Measurements from ENCODE around the gene GPR146.
A peak's percentile ranks its signal among the peaks of the same experiment; 100 is the strongest.

The GPR146 gene

DNA sequence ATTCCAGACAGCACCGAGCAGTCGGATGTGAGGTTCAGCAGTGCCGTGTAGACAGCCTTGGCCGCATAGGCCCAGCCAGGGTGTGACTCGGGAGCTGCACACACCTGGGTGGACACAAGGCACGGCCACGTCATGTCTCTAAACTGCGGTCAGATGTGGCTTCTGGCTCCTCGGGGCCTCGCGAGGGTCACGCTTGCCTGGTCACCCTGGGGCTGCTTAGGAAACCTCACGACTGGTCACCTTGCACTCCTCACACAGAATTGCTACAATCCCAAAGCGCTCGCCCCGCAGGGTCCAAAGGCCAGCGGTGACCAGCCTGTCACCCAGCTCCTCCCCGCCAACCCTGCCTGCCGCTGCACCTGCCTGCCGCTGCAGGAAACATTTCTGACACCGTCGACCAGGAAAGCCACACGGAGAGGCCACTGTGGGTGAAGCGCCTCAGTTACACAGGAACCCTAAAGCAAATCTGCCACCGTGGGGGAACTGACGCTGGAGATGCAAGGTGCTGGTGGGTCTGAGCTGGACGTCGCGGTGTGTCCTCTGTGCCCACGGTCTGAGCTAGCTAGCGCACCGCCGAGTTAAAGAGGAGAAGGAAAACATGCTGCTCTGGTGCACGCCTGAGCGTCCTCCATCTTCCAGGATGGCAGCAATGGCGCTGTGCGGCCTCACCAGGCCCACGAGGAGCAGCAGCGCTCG, 48.6 kb downstream of the GPR146 start:
- DNase-seq (ENCODE audit: low spot score), result peak; percentile 86

DNA sequence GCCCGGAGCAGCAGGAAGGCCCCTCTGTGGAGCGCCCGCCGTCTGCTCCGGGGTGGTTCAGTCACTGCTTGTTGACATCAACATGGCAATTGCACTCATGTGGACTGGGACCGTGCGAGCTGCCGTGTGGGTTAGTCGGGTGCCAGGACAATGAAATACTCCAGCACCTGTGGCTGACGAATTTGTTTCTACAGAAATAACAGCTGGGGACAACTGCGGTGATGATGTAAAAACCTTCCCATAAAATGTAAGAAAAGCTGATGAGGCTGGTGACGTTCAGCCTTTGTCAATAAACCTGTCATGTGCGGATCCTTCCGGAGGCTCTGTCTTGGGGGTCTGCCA, 49.1 kb downstream of the GPR146 start:
- no peak for DNase-seq (ENCODE audit: low spot score)

DNA sequence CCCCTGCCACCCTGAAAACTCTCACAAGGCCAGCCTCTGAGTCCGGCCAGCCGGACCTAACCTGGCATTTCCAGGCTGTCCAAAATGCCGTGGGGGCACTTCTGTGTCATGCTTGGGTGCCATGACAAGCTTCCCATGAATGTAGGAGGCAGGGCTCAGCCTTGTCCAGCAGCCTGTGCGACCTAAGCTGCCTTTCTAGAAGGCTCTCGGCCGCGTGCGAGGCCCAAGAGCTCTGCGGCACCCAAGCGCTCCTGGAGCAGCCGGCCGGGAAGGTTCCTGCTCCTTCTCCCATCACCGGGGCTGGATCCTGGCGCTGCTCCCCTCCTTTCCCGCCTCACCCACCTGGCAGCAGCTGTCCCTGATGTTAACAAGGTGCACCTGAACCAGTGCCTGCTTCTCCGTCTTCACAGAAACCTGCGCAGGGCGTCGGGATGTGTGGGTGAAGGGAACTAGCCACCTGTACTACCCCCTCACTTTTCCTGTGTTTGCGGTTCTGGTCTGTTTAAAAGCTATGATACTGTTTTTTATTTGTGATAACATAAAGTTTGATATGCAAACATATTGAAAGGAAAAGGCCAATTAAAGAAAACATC, 49.7 kb downstream of the GPR146 start:
- DNase-seq (ENCODE audit: low spot score), result no peak

DNA sequence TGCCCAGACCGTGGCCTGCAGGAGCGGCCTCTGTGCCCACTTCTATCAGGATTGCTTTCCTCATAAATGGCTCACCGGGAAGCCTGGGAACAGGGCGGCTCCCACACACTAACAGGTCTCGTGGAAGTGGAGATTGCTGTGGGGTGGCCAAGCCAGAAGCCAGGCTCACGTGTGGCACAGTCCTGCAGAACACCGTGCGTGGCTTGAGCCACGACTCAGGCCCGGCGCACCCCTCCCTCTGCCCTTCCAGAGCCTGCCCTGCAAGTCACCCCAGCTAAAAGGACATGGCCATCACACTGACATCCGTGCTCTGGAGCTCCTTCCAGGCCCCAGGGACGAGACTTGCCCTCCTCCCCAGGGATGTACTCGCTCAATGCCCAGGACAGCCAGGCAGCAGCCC, 50.5 kb downstream of the GPR146 start:
- DNase-seq (ENCODE audit: low spot score), result no peak

DNA sequence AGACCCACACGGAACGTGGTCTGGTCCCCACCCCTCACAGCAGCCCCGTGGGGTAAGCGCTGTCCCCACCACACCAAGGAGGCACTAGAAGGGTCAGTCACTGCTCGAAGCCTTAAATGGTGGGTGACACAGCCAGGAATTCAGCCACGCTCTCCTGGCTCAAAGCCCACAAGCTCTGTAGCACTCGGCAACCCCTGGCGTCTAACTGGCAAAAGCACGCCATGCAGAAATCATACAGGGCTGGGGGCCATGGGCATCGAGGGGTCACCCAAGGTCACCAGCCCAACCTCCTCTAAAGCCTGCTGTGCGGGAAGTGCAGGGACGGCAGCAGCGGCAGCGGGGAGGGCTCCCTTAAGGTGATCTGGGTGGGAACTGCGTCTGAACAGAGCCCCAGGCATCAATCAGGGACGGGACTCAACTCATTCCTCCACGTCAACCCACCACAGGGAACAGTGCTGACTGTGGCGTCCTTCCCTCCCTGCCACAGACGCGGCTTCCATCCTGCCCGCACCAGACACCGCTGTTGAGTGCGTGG, 51.3 kb downstream of the GPR146 start:
- DNase-seq (ENCODE audit: low spot score), result no peak

DNA sequence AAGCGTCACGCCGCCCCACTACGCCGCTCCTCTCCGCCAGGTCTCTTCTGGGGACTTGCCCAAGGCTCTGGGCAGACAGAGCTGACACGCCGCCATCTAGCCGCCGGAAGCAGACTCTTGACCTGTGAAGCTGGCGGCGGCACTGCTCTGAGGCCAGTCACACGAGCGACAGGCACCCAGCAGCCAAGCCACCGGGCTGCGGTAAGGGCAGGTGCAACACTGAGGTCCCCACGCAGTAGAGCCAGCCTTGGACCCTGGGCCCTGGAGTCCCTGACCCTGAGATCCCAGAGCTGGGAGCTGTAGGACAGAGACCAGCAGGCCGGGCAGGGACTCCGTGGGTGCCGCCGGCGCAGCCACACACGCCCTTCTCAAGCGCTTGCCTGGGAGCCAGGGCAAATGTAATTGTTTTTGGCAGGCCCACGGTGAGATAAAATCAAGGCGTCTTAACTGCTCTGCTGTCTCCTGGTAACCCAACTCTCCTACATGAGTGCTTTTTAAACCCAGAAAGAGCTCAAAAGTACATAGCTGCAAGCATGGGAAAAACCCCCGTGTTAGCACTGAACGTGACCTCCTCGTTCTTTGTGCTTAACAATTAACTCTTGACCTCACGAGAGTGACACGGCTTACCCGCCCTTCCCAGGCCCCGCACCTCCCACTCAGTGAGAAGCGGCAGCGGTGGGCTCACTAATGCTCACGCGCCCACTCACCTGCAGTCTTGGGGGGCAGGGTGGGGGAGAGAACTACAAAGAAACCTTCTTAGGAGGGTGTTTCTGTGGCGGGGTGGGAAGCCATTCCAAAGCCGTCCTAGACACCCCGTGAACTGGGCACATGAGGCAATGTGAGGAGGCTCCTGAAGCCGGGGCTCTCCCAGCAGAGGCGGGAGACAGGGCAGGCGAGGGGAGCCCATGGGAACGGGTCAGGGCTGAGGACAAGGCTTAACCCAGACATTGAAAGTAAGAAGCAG, 52.1 kb downstream of the GPR146 start:
- DNase-seq (ENCODE audit: low spot score), result no peak

DNA sequence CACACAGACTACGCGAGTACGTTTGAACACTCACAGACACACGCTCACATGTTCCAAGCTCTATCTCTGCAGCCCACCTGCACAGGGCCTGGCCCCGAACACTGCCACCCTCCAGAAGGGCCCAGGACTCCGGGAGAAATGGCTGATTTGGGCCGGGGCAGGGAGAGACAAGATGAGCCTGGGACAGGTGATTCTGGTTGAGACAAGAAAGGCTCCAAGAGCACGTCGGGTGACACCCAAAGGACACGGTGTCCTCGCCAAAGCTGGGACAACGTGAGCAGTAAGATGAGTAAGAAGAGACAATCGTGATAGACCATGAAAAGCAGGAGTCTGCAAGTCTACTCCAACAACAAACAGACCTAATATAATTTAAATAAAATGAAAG, 52.8 kb downstream of the GPR146 start:
- DNase-seq (ENCODE audit: low spot score), result no peak

DNA sequence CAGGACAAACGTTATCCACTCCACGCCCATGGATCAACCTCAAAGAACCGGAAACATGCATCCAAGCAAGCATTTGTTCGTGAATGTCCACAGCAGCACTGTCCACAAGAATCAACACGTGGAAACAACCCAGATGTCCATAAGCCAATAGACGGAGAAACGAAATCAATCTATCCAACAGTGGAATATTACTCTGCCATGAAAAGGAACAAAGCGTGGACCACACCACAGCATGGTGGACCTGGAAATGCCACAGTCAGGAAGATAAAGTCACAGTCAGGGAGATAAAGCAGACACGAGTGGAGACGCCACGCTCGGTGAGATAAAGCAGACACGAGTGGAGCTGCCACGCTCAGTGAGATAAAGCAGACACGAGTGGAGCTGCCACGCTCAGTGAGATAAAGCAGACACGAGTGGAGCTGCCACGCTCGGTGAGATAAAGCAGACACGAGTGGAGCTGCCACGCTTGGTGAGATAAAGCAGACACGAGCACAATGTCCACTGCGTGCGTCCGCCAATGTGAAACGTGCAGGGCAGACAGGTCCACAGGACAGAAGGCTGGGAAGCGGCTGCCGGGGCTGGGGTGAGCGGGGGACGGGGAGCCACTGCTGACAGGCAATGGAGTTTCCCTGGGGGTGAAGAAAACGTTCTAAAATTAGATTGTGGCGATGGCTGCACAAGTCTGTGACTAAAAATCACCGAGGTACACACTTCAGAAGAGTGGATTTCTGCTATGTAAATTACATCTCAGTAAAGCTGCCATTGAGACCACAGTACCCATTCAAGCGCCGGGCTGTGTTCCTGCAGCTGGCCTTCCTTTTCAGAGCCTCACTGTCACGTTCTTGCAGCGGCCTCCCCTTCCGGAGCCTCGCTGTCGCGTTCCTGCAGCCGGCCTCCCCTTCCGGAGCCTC, 54.2 kb downstream of the GPR146 start:
- no peak for DNase-seq (ENCODE audit: low spot score)

DNA sequence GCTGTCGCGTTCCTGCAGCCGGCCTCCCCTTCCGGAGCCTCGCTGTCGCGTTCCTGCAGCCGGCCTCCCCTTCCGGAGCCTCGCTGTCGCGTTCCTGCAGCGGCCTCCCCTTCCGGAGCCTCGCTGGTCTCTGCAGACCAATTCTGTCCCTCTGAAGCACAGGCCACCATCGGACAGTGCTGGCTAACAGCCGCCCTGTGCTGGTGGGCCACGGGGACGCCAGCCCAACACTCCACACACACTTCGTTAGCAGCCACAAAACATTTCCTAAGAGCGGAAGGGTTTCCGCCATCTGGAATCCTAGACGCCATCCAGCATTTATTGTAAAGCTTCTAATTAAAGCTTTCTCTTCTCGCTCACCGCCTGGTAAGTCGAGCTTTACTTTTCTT, 54.8 kb downstream of the GPR146 start:
- DNase-seq (ENCODE audit: low spot score), result no peak

DNA sequence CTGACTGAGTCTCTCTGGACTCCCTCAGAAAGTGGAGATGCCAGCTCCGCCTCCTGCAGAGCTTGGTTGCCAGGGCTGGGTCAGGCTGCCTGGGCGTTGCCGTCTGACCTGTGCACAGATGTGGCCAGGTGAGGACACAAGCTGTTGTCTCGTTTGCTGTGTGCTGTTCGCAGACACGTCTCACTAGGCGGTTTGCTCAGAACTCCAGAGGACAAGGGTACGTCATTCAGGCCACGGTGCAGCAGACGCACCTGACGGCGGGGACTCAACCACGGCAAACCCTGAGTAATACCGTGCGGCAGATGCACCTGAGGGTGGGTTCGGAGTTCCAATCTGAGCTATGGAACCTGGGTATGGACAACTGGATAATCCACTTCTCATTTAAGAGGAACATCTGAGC, 55.3 kb downstream of the GPR146 start:
- DNase-seq (ENCODE audit: low spot score), result no peak

DNA sequence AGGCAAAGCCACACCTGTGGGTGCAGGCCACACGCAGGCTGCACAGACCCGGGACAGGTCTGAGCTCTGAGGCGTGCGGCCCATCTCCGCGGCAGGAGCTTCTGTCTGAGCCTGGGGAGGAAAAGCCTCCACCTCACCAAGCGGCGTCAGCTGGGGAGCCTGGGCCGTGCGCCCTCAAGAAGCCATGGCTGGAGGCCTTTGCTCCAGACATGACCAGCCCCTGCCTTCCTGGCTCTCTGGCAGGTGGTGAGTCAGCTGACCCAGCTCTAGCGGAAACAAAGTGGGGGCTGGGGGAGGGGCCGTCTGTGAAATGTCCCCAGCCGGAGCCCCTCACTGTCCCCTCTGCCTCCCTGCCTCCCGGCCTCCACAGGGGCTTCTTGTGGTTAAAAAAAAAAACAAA, 56.0 kb downstream of the GPR146 start:
- no peak for DNase-seq (ENCODE audit: low spot score)

DNA sequence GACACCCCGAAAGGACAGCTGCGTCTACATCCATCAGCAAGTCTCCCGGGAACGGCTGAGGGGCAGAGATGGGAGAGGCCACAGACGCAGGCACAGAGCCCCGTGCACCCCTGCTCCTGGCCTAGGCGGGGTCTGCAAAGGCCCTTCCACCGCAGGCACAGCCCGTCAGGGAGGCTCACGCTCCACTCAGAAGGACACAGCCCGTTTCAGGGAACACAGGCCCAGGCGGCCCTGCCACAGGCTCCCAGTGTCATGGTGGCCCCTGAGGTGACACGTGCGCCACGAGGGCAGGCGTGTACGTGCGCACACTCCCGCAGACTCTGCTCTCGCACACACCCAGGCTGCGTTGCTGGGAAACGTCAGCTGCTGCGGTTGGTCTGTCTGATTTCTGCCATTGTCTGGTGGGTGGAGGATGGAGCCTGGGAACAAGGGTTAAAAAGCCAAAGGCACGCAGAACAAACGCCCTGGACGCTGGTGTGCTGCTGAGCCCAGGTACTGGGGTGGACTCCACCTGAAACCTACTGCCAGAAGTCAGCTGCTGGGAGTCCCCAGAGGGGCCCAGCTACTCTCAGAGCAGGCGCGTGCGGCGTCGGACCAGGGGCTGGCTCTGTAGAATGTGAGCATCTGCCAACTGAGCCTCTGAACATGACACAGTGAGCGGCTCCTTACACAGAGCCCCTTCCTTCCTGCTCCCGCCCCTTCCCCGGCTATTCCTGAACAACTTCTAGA, 56.7 kb downstream of the GPR146 start:
- no peak for DNase-seq (ENCODE audit: low spot score)

DNA sequence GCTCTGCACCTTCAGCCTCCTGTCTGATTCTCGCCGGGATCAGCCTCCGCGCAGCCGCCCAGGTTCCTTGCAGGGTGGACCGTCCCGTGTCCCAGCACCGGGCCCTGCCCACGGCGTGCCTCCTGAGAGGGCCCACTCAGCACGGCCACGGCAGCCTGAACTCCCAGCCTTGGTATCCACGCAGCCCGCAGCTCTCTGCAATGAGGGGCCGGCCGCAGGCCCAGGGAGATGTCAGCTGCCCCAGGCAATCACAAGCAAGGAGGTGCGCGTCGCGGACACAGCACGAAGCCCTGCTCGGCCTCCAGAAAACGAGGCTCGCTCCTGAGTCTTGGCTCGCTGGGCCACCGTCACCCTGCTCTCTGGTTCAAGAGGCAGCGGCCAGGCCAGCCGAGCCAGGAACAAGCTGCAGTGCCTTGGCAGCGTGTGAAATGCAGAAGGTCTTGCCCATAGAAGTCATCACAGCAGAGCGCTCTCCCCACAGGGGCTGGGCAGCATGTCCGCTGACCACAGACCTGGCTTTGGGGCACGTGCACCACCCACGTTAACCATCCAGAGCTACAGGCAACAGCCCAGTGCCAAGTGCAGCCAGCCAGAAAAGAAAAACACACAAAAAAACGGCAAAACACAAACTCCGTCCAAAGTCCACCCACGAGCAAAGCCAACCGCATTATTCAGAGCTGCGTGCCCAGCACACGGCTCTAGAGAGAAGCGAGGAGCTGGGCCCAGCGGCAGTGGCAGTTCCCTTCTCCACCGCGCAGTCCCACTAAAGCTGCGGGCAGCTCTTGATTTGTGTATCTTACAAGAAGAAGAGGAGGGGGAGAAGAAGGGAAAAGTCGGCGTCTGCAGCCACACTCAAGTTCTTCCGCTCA, 57.5 kb downstream of the GPR146 start:
- peak; percentile 67 for DNase-seq (ENCODE audit: low spot score)

DNA sequence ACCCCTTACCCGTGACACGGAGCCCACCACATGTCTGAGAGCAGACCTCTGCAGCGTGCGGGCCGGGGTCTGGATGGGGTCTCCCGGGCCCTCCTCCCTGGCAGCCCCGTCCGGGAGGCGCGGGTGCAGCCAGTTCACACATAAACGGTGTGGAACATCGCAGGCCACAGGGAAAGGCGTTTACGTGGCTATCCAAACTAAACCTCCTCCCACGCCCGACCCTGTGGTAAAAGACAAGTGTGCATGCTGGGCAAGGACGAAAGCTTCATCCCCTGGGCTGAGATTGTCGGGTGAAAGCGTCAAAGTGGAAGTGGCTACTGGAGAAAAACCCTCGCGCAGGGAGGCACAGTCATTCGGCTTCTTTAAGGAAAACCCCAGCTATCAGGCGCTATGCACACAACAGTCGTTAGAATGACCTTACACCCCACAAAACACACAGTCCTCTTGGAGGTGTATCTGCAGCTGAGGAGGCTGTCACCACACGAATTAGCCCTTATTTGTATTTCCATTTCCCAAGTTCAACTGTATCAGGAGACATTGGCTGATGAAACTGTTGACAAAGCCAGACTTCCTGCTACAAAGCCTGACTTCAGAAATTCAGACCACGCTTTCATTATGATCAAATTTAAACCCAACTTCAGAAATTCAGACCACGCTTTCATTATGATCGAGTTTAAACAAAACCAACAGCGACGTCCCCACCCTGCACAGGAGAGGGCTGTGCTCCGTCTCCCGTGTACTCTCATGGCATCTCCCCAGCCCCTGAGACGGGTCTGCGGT, 58.9 kb downstream of the GPR146 start:
- no peak for DNase-seq (ENCODE audit: low spot score)

DNA sequence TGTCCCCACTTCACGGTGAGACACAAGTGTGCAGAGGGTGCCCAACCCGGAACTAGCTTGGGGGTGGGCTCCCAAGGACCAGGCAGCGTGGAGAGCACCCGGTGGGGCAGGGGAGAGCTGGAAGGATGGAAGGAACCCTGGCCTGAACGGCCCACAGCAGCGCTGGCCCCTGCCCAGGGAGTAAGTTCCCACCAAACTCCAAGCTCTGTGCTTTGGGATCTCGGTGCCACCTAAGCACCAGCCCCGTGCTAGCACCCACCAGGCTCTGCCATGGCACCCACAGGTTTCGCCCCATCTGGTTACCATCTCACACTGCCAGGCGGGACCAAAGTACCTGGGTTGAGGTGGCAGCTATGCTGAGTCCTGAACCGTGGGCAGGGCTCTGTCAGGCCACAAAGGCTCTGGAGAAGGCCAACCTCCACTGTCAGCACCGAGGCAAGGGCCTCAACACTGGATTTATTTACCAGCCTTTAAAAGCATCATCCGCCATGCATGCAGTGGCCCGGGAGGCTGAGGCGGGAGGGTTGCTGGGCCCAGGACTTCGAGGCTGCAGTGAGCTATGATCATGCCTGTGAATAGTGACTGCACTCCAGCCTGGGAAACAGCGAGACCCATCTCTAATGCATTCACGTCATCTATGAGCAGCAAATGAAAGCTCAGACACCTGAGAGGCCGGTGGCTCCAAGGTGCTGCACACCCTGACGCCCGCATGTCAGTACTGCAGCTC, 59.6 kb downstream of the GPR146 start:
- no peak for DNase-seq (ENCODE audit: low spot score)

DNA sequence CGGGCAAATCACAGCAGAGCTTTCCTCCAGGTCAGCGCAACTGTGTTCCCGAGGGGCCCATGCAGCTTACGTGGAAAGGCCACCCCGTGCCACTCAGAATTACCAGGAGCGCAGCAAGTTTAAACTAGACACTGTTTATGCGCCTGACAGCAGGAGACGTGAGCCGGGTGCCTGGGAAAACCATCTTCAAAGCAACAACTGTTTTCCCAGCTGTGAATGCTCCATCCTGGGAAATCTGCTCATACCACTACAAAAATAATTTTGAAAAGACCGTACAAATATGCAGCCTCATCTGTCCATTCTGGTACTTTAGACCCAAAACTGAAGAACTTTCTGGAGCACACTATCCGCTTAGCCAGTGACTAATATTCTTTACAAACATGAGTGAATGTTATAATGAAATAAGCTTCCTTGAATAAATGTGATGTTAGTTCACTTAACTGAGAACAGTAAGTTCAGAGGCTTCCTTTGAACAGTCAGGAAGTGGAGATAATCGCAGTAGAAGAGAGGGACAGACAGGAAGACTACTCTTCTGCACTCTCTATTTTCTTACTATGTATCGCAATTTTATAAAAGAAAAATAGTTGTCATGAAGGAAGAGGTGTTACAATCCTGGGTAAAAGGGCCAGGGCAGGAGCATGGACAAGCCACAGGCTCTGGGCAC, 60.3 kb downstream of the GPR146 start:
- DNase-seq (ENCODE audit: low spot score), result no peak

DNA sequence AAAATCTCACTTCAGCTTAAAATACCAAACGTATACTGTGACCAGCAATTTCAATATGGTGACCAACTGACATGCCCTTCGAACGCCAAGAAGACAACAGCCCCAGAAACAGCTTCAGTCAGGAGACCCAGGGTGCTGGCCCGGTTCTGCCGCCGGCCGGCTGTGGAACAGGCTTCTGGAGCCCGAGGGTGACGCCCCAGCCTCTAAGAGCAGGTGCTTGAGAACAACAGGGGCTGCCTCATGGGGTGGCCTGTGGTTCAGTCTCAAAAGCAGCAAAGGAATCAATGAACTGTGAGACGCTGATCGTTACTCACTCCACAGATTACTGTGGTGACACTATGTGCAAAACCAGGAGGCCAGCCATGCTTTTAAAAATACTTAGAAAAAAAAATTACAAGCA, 60.8 kb downstream of the GPR146 start:
- no peak for DNase-seq (ENCODE audit: low spot score)

All from HuH-7.5 (cell line).